K562 (cell line): ENCODE results near the gene DSTYK. TPM values are rescaled to one million over a fixed set of nuclear protein-coding genes. Genes with fewer than 3 reads are reported as not detected.

Source experiments
- BMI1 ChIP-seq: fragments of 150-350 bp; IDR thresholded peaks from 2 replicates; pipeline ENCODE4 v1.6.1; 2014; ENCODE audit warnings: low read length
- CBFA2T3 ChIP-seq: fragments of 450-650 bp; IDR thresholded peaks from 2 replicates; pipeline ENCODE4 v1.6.1; 2017
- CTBP1 ChIP-seq: fragments of 450-650 bp; IDR thresholded peaks from 2 replicates; pipeline ENCODE4 v1.6.1; 2016; ENCODE audit warnings: borderline replicate concordance
- CXXC5 ChIP-seq: fragments of 250-450 bp; sonication (Bioruptor Pico); IDR thresholded peaks from 2 replicates; pipeline ENCODE4 v1.8.0; 2022; ENCODE audit warnings: inconsistent platforms, mild to moderate bottlenecking, moderate library complexity
- ELF2 ChIP-seq: fragments of 250-450 bp; sonication (Bioruptor Pico); IDR thresholded peaks from 2 replicates; pipeline ENCODE4 v1.5.0; 2021; ENCODE audit warnings: mild to moderate bottlenecking
- ETV5 ChIP-seq: sonication (generic); formaldehyde crosslinking; IDR thresholded peaks from 2 replicates; pipeline ENCODE4 v1.4.0; 2020; ENCODE audit warnings: low read depth, mild to moderate bottlenecking, missing genetic modification reagents
- FIP1L1 ChIP-seq: fragments of 200-400 bp; formaldehyde crosslinking; IDR thresholded peaks from 2 replicates; pipeline ENCODE4 v1.6.1; 2018; ENCODE audit warnings: mild to moderate bottlenecking, low read depth, low read length; ENCODE audit not compliant: poor library complexity, severe bottlenecking
- FOXA1 ChIP-seq: fragments of 450-650 bp; IDR thresholded peaks from 2 replicates; pipeline ENCODE4 v1.6.1; 2016; ENCODE audit warnings: mild to moderate bottlenecking, borderline replicate concordance
- FOXK1 ChIP-seq: sonication (generic); formaldehyde crosslinking; IDR thresholded peaks from 2 replicates; pipeline ENCODE4 v1.8.0; 2022; ENCODE audit warnings: missing genetic modification reagents, mild to moderate bottlenecking, borderline replicate concordance
- FOXM1 ChIP-seq, 2 experiments: fragments of 450-650 bp in 1 of 2; sonication (generic) in 1 of 2; formaldehyde crosslinking in 1 of 2; IDR thresholded peaks; 2 replicates each; pipeline versions ENCODE4 v1.6.1 to v1.9.0; 2017 to 2022; ENCODE audit warnings: low read depth in 2 of 2, mild to moderate bottlenecking in 2 of 2, missing genetic modification reagents in 1 of 2, moderate library complexity in 1 of 2
- GABPA ChIP-seq: fragments of 200-800 bp; sonication (Bioruptor generic); conservative IDR thresholded peaks from 2 replicates; pipeline ENCODE4 v1.6.1; 2016; ENCODE audit warnings: low read depth, missing genetic modification characterization, missing compliant biosample characterization
- HDAC1 ChIP-seq, 2 experiments: fragments of 450-650 bp; IDR thresholded peaks; 2 replicates each; pipeline ENCODE4 v1.6.1; 2016 to 2017; ENCODE audit warnings: inconsistent platforms in 1 of 2, mild to moderate bottlenecking in 1 of 2, moderate library complexity in 1 of 2
- KDM4B ChIP-seq, 2 experiments: fragments of 450-650 bp in 1 of 2; sonication (generic) in 1 of 2; IDR thresholded peaks; 2 replicates each; pipeline ENCODE4 v1.6.1; 2016 to 2017; ENCODE audit warnings: borderline replicate concordance in 2 of 2, antibody characterized with exemption in 1 of 2, low read depth in 1 of 2, mild to moderate bottlenecking in 1 of 2
- NUFIP1 ChIP-seq: fragments of 450-650 bp; IDR thresholded peaks from 2 replicates; pipeline ENCODE4 v1.6.1; 2018; ENCODE audit not compliant: partially characterized antibody
- POLR2A ChIP-seq: fragments of 450-650 bp; conservative IDR thresholded peaks from 2 replicates; pipeline ENCODE4 v1.6.1; 2016
- POLR3A ChIP-seq: IDR thresholded peaks from 2 replicates; pipeline ENCODE4 v1.6.1; 2011; ENCODE audit warnings: borderline replicate concordance, mild to moderate bottlenecking, moderate library complexity; ENCODE audit not compliant: insufficient read length, insufficient read depth; ENCODE audit errors: extremely low read depth
- RBM14 ChIP-seq: fragments of 200-400 bp; formaldehyde crosslinking; IDR thresholded peaks from 2 replicates; pipeline ENCODE4 v1.6.1; 2018; ENCODE audit warnings: low read depth, mild to moderate bottlenecking, low read length, moderate library complexity, borderline replicate concordance; ENCODE audit not compliant: insufficient read depth
- SIN3B ChIP-seq: fragments of 450-650 bp; IDR thresholded peaks from 2 replicates; pipeline ENCODE4 v1.6.1; 2017; ENCODE audit warnings: low read depth, mild to moderate bottlenecking, moderate library complexity
- SMARCA5 ChIP-seq: fragments of 450-650 bp; IDR thresholded peaks from 2 replicates; pipeline ENCODE4 v1.6.1; 2016
- SMARCC2 ChIP-seq: fragments of 450-650 bp; IDR thresholded peaks from 2 replicates; pipeline ENCODE4 v1.6.1; 2017; ENCODE audit warnings: antibody characterized with exemption, moderate library complexity, mild to moderate bottlenecking, low read depth
- SMARCE1 ChIP-seq: fragments of 450-650 bp; IDR thresholded peaks from 2 replicates; pipeline ENCODE4 v1.7.1; 2016; ENCODE audit warnings: mild to moderate bottlenecking
- SUPT5H ChIP-seq: fragments of 450-650 bp; IDR thresholded peaks from 2 replicates; pipeline ENCODE4 v1.6.1; 2016
- TCF3 ChIP-seq: sonication (generic); formaldehyde crosslinking; IDR thresholded peaks from 2 replicates; pipeline ENCODE4 v1.4.0; 2020; ENCODE audit warnings: mild to moderate bottlenecking, missing genetic modification reagents
- ZNF347 ChIP-seq: fragments of 450-650 bp; formaldehyde crosslinking; IDR thresholded peaks from 2 replicates; pipeline ENCODE4 v1.4.0; 2020; ENCODE audit warnings: low read depth, mild to moderate bottlenecking, moderate library complexity
- ZNF778 ChIP-seq: fragments of 450-650 bp; formaldehyde crosslinking; IDR thresholded peaks from 2 replicates; pipeline ENCODE4 v1.4.0; 2020; ENCODE audit warnings: mild to moderate bottlenecking, moderate library complexity
- polyA plus RNA-seq, 8 experiments: library from polyadenylated mRNA; depleted of rRNA in 4 of 8; stranded (reverse) in 5 of 8; unstranded in 3 of 8; fragments of >200 nt; fragmentation: Nextera tagmentation in 2 of 8; fragmentation: Illumina TruSeq in 1 of 8; extraction: Ambion mirVana in 2 of 8; extraction: Trizol in 1 of 8; gene quantifications; 2 replicates each; pipeline versions ENCODE4 v1.2.1 to v1.2.3, GENCODE V29; 2011 to 2014; ENCODE audit warnings: inconsistent platforms in 1 of 8, missing spikeins in 1 of 8
- total RNA-seq, 7 experiments: library from RNA; depleted of rRNA in 6 of 7; stranded (reverse); fragments of >200 nt in 6 of 7; fragmentation: Illumina TruSeq in 2 of 7; extraction: Trizol in 2 of 7; gene quantifications; 2 replicates each; pipeline versions ENCODE4 v1.2.1 to v1.2.3, GENCODE V29; 2011 to 2021; ENCODE audit warnings: low replicate concordance in 1 of 7
- TF ChIP-seq, protein P1 (sequence below), 2 experiments: fragments of 200-800 bp in 1 of 2; sonication (Bioruptor generic) in 1 of 2; sonication (generic) in 1 of 2; formaldehyde crosslinking in 1 of 2; IDR thresholded peaks in 1 of 2; conservative IDR thresholded peaks in 1 of 2; 2 replicates each; pipeline versions ENCODE4 v1.5.0 to v1.6.1; 2016 to 2020; ENCODE audit warnings: missing compliant biosample characterization in 1 of 2, missing genetic modification characterization in 1 of 2, missing genetic modification reagents in 1 of 2
- TF ChIP-seq, protein P2 (sequence below): sonication (generic); formaldehyde crosslinking; IDR thresholded peaks from 2 replicates; pipeline ENCODE4 v1.8.1; 2023; ENCODE audit warnings: mild to moderate bottlenecking, missing genetic modification reagents

Gene DSTYK
- total and polyA plus RNA-seq, 9 of the 15 experiments (the other 6 are each of a cell fraction or from before 2014, with no cell fraction given) = 4.2 to 7.1 (median 6.2) TPM

DNA sequence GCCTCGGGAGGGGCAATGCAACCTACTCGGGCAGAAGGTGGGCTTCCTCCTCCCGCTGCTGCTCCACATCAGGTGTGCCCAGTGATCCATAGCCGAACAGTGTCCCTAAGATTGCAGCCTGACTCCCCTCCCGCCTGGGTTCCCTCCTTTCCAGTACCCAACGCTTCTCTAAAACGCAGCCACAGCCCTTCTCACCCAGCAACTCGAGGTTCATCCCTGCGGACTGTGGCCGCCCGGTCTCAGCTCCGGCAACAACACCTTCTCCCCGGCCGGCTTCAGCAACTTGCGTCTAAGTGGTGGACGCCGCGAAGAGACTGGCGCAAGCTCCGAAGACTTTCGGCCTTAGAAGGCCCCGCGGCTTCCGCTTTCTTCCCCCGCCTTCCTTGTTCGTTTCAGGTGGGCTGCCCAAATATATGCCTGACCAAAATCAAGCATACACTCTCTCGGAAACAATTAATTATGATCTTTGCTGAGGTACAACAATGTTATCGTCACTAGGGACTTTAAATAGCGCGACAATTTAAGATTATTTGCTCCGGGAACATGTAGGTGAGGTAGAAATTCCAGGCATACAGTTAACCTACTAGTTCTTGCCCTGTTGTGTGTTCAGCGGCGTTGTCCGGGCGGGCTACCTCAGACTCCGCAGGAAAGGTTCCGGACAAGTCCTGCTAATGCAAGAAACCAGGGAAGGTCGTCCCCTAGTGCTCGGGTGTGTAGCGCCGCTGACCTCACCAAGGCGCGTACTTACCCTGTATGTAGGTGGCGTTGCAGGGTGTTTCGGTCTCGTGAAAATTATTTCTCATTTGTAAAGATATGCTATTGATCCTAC is 89.6 kb downstream of the DSTYK start, which contains the start of gene RBBP5 (continued):
- TF ChIP-seq NUFIP1 (peak; percentile 96), POLR2A (peak; percentile 99), GABPA (tag) (peak; percentile 97), RBM14 (no peak), TCF3 (peak; percentile 56), SMARCC2 (0 out of 2 replicates have a peak, but pooled peaks have one; percentile 23), BMI1 (peak; percentile 72; the same call in 1 of the 2 replicates), SMARCA5 (peak; percentile 39), SMARCE1 (peak; percentile 39; the same call in 1 of the 2 replicates), CBFA2T3 (peak; percentile 30; the same call in 1 of the 2 replicates), FOXM1 (IDR thresholded peaks at IDR 0.05; ENCODE audit: low read depth) (peak; percentile 92), FOXM1 (CRISPR knock-in tag; IDR thresholded peaks at IDR 0.05; ENCODE audit: low read depth) (no peak), SUPT5H (peak; percentile 99), SIN3B (peak; percentile 92), CXXC5 (CRISPR knock-in tag) (peak; percentile 97), FOXK1 (peak; percentile 99), ZNF778 (no peak), HDAC1 (IDR thresholded peaks at IDR 0.05) (peak; percentile 90 to 93), KDM4B (IDR thresholded peaks at IDR 0.05; ENCODE audit: borderline replicate concordance in 2 of 2, low read depth in 1 of 2) (peak in 1 of 2 experiments; percentile 88; a peak in 2 of 4 replicates), FOXA1 (no peak), CTBP1 (peak; percentile 96), ELF2 (CRISPR knock-in tag) (peak; percentile 92), ZNF347 (CRISPR knock-in tag) (0 out of 2 replicates have a peak, but pooled peaks have one; percentile 29), ETV5 (CRISPR knock-in tag) (peak; percentile 62), FIP1L1 (no peak), POLR3A (no peak)
- TF ChIP-seq, protein P1, sequence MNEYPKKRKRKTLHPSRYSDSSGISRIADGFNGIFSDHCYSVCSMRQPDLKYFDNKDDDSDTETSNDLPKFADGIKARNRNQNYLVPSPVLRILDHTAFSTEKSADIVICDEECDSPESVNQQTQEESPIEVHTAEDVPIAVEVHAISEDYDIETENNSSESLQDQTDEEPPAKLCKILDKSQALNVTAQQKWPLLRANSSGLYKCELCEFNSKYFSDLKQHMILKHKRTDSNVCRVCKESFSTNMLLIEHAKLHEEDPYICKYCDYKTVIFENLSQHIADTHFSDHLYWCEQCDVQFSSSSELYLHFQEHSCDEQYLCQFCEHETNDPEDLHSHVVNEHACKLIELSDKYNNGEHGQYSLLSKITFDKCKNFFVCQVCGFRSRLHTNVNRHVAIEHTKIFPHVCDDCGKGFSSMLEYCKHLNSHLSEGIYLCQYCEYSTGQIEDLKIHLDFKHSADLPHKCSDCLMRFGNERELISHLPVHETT (CRISPR knock-in tag; conservative IDR thresholded peaks at IDR 0.05 in 1 of 2, IDR thresholded peaks at IDR 0.05 in 1 of 2) = peak in 1 of 2 experiments; percentile 97; a peak in 2 of 4 replicates
- TF ChIP-seq, protein P2, sequence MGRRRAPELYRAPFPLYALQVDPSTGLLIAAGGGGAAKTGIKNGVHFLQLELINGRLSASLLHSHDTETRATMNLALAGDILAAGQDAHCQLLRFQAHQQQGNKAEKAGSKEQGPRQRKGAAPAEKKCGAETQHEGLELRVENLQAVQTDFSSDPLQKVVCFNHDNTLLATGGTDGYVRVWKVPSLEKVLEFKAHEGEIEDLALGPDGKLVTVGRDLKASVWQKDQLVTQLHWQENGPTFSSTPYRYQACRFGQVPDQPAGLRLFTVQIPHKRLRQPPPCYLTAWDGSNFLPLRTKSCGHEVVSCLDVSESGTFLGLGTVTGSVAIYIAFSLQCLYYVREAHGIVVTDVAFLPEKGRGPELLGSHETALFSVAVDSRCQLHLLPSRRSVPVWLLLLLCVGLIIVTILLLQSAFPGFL (CRISPR knock-in tag) = no peak; the same call in 1 of the 2 replicates
